Renal cortical epithelial cell (primary cell): ENCODE data around the gene ATF7IP. TPM values are rescaled to one million over a fixed set of nuclear protein-coding genes. Genes with fewer than 3 reads are reported as not detected.
"Not testable (repeated sequence)": the region's sequence is repeated elsewhere in the genome, so short reads cannot be mapped to it uniquely, and the experiment has no call there.

Source experiments
- DNase-seq: peaks from one replicate; pipeline ENCODE4 v3.0.0-alpha.2; 2011; ENCODE audit warnings: low read depth
- total RNA-seq: library from RNA; depleted of rRNA; stranded (reverse); fragments of >200 nt; gene quantifications from 2 replicates; pipeline ENCODE4 v1.2.3, GENCODE V29; 2014

The ATF7IP gene
- total RNA-seq, 1 donor from 2014 or later: 51.7 TPM

- DNase-seq: peak; percentile 59
These were observed 1.7 kb downstream of the ATF7IP start for GRCh38 chr12:14367040-14367661.

GRCh38 chr12:14369311-14369710 lies 3.8 kb downstream of the ATF7IP start:
- no peak for DNase-seq

GRCh38 chr12:14373217-14373616 lies 7.7 kb downstream of the ATF7IP start:
- DNase-seq: peak; percentile 47

GRCh38 chr12:14379508-14379907 lies 14.0 kb downstream of the ATF7IP start:
- no peak for DNase-seq

GRCh38 chr12:14384783-14385638 lies 19.5 kb downstream of the ATF7IP start:
- DNase-seq: peak; percentile 95

DNA sequence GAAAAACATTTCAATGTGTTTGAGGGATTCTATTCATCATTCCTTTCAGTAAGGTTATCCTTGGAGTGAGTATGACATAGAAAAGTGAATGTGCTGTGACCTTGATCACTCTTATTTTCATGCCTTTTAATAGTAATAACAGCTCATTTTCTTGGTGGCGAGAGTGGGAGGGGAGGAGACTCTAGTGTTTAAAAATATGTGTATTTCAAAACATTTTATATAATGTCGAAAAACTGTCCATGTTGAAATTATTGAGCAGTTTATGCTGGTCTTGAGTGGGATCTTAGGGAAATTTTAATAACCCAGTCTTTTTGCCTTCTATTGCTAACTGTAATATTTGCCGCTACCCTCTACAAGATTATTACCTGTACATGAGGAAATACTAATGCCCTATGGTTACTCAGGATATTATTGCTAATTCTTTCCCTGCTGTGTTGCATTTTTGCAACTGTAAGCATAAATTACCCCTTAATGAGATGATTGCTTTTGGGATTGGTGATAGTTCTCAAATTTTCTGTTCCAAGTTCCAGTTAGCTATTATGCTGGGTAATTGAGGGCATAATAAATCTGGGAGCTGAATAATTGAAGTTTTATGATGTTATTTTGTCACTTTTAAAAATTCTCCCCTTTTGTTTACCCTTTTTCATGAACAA lies 21.9 kb downstream of the ATF7IP start:
- DNase-seq: no peak

DNA sequence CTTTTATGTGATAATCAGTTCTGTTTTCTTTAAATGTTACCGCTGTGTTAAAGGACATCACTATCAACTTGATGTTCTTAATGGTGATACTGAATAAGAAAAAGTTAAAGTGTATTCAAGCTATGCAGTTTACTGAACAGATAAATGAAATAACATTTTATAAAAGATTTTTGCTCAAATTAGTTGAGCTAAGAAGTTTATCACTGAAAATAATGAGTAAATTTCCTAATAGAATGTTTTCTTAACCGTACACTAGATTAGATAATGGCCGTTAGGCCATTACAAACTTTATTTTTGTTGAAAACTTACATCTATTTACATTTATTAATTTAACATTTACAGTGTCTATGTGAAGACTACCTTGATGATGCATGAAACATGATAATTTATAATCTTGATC lies 25.0 kb downstream of the ATF7IP start:
- no peak for DNase-seq

- no peak for DNase-seq
These were observed 25.5 kb downstream of the ATF7IP start for GRCh38 chr12:14390870-14391530.

GRCh38 chr12:14393751-14394150 lies 28.3 kb downstream of the ATF7IP start:
- peak; percentile 41 for DNase-seq

- peak; percentile 80 for DNase-seq
These were observed 29.0 kb downstream of the ATF7IP start for GRCh38 chr12:14394317-14395073.

DNA sequence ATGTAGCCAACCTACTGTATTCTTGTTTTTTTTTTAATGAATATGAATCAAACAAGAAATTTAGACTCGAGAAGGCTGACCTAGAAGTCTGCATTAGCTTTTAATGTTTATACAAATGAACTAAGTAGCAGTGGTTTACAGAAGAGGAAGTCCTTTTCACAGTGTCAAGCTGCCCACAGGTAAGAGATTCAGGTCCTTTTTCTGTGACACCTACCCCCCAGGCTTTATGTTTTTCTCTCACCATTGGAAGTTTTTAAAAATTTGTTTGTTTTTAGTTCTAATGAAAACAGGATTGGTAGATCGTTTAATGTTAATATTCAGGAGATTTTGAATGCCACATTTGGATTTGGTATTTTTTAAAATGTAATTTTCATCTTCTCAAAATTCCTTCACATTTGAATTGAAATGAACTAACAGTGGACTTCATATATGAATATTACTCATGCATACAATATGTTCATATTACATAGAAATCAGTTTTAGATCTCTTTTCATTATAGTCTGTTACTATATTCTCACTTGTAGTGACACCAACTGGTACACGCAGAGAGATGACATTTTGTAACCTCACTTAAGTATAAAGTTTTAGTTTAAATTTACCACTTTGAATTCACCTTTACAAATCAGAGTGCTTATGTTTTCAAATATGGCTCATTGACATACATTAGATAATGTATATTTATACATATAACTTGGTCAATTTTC lies 29.7 kb downstream of the ATF7IP start:
- DNase-seq: no peak

- DNase-seq: no peak
These were observed 30.6 kb downstream of the ATF7IP start for GRCh38 chr12:14396071-14396470.

DNA sequence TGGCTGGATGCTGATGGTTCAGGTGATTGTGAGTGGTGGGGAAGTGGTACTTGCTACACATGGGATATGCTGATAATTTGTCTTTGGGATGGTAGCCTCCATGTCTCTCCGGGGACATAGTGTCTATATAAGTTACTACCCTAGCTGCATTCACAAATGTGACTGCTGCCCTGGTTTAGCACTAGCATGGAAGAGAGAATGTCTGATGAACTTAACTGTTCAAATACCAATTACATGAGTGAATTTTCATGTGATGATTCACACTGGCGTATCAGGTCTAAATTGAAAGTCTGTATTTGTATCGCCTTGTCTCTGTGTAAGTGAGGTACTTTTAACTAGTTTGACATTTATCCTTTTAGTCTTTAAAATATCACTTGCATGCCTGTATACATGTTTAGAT lies 34.4 kb downstream of the ATF7IP start:
- peak; percentile 84 for DNase-seq

DNA sequence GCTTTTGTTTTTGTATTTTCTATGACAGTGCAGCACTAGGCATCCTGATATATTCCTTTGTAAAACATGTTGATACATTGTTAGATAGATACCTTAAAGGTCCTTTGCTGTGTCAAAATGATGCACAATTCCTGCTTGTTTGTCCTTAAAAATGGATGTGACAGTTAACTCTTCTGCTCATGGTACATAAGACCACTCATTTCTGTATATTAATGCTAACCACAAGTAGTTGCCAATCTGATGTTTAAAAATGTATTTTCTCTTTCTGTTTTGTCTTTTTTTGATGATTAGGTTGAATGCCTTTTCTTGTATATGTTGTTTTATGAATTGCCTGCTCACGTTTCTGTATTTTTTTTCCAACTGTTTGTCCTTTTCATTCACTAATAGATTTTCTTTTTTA lies 35.1 kb downstream of the ATF7IP start:
- DNase-seq: no peak

GRCh38 chr12:14401267-14401666 lies 35.8 kb downstream of the ATF7IP start:
- not testable (repeated sequence) for DNase-seq

DNA sequence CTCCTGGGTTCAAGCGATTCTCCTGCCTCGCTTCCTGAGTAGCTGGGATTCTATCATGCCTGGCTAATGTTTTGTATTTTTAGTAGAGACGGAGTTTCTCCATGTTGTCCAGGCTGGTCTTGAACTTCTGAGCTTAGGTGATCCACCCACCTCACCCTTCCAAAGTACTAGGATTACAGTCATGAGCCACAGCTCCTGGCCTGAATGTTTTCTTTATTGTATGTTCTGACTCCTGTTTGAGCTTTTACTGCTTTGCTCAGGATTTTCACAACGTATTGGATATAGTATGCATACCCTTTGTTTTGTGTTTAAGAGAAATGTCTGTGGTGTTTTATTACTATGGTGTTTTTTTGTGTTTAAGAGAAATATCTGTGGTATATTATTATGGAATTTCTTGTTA lies 37.2 kb downstream of the ATF7IP start:
- DNase-seq: no peak

GRCh38 chr12:14403293-14403692 lies 37.8 kb downstream of the ATF7IP start:
- DNase-seq: no peak

GRCh38 chr12:14403711-14404196 lies 38.3 kb downstream of the ATF7IP start:
- peak; percentile 93 for DNase-seq

- DNase-seq: not testable (repeated sequence)
These were observed 39.9 kb downstream of the ATF7IP start for GRCh38 chr12:14405407-14405806.

DNA sequence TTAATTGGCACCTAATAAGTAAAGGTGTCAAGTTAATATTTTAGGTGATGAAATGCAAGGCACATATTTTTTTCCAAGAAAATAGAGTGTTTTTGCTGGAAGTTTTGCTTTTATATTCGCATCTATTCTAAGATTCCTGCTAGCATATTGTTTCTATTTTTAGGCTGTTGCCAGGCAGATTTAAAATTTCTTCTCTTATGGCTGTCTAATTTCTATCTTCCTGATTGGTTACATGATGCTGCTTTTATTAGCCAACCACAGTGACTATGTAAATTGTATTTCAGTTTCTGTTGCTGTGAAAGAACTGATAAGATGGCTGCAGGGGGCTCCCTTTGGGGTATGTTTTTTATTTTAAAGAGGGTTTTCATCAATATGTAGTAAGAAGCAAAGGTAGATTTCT lies 42.7 kb downstream of the ATF7IP start:
- DNase-seq: peak; percentile 60

GRCh38 chr12:14410177-14410576 lies 44.7 kb downstream of the ATF7IP start:
- no peak for DNase-seq
